NCI-H748 treated with DMSO at 0.1 percent for 48 hours (cell line): ENCODE measurements around the gene THBS3.
"Not testable (repeated sequence)": the region's sequence is repeated elsewhere in the genome, so short reads cannot be mapped to it uniquely, and the experiment has no call there.

Experiments used
- DNase-seq: peaks from one replicate; lab custom pipeline; 2025; lab: John Stamatoyannopoulos, UW

Gene THBS3

DNA sequence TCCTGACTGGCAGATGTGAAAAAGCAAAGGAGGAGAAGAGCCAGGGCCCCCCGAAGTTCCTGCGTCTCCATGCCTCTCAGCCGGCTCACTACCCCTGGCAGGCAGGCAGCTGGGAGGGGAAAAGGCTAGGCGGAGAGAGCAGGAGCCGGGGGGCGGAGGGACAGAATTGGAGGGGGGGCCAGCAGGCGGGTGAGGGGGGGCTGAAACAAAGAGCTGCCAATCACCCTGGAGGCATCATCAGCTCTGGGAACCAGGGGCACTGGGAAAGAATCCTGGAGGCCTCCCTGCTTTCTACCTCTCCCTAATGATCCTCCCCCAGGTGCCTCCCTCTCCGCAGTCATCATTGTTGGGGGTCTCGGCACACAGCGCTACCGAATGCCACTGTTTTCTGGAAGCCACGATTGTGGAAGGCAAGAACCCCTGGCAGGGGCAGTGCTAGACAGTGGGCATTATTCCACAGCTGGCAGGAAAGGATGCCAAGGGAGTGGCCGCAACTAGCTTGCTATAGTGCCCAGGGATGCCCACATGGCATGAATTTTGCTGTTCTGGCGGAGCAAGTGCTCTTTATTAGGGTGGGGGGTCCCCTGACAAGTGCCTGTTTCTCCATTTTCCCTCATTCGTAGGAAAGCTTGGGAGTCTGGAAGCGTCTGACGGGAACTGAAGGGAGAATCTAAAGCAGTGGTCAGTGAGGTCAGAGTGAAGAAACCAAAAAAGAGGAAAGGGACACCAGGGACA is at the start of gene THBS3:
Gene THBS3 (minus strand): TSS at position 92 of the 735 bp plus-strand sequence. CDS start 21 bp downstream, at position 71.
- peak; percentile 31 for DNase-seq

DNA sequence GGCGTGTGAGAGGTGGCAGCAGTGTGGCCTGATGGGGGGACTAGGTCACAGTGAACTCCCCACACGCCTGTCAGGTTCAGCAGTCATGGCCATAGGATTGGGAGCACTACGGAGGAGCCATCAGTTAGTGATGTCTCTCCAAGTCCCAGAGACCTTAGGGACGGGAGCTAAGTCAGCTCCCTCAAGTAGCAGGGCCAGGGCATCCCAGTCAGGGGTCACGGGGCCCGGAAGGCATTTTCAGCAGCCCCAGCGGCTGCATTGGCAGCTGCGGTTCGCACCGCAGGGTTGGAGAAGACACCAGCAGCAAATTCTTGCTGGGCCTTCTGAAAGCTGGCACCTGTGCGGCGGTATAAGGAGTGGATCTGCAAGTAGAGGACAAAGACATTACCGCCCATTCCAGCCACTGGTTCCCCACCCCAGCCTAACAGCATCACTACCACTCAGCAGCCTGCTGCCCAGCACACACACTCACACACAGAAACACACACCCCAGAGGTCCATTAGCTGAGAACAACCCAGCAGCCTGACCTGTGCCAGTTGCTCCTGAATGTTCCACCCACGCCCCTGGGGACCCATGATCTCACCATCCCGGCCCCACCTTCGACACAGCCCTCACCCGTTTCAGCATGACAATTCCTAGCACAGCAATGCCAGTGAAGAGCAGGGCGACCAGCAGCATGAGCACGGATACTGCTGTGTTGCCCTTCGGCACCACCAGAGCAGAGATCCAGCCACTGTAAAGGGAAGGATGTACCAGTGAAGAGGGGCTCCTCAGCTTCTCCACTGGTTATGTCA is 48.6 kb upstream of the THBS3 start:
- no peak for DNase-seq

DNA sequence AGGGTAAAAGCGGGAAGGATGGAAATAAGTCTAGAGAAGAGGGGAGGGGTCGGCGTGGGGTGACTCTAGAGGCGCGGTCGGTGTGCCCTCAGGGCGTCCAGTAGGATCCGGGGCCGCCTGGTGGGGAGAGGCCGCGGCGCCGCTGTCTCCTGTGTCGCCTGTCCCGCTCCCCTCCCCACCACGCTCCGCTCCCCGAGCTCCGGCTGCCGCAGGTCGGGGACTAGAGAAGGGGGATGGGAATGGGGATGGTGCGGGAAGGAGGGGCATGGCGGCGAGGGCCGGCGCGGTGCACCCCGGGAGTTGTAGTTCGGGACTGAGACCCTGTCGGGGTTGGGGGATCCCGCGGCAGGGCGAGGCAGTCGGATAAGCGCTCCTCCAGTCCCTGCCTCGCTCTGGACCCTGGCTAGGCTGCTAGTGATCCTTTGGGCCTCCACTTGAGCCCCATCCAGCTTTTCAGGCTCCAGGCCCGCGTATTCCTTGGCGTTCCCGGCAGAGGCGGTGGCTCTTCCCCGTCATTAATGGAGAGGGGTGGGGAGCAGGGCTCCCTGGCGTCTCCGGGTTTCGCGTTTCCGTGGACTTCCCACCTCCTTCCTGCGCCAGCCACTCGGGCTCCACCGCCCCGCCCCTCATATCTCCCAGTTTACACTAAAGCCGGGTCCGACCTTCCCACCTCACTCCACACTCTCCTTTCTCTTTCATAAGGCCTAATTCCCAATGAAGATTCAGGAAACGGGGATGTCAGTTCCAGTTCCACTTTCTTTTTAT is 47.7 kb upstream of the THBS3 start, which contains the start of gene ENTREP3:
Gene ENTREP3 (minus strand): TSS at position 241 of the 765 bp plus-strand sequence. CDS start 606 bp downstream, outside the sequence.
- DNase-seq = peak; percentile 82

DNA sequence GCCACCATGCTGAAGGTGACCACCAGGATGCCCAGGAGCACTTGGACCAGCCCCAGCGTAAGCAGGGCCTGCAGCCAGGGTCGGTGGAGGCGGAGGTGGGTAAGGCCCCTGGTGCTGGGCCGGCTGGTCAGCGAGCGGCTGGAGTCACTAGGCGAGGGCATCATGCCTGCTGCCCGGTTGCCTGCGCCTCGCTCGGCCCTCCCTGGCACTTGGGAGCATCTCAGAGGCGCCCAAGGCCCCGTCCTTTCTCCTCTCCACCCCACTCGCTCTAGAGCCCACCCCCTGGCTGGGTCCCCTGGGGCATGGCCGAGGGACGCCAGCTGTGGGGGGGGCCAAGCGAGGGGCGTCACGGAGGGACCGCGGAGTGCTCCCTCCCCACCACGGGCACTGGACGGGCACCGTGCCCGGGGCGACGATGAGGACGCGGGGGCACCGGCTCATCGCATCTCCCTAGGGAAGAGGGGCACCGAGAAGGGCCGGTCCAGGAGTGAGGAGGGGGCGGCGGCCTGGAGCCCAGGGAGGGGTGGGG is 47.1 kb upstream of the THBS3 start:
- DNase-seq = no peak

DNA sequence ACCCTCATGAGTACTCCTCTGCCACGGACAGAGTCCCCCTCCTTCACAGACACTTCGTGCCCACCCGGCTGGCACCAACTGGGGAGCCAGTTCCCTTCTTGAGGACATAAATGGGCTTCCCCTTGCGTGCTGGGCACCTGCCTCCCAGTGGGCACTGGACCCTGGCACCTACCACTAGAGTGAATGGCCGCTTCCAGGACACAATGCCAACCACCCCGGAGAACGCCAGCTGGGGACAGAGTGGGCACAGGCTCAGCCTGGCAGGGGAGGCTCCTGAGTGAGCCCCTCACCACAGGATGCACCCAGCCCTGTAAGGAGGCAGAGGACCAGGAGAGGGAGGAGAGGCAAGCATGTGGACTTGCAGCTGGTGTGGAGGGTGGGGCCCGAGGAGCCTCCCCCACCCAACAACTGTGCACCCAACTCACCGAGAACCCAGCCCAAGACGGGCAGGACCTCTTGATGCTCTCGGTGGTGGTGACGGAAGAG is 46.6 kb upstream of the THBS3 start:
- no peak for DNase-seq

DNA sequence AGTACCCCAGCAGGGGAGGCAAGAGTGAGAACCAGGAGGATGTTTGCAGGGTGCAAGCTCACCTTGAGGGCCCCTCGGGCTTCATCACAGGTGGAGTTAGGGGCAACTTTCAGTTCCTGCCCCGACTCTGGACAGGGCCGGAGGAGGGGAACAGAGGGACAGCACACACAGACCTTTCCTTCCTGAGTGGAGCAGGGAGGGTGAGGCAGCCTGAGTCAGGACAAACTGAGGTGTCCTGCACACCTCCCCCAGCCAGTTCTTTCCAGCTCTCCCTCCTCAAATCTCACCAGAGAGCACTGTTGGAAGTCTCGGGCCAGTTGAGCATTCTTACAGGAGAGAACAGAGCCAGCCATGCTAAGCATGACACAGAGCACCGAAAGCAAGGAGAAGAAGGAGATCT is 46.1 kb upstream of the THBS3 start:
- no peak for DNase-seq

DNA sequence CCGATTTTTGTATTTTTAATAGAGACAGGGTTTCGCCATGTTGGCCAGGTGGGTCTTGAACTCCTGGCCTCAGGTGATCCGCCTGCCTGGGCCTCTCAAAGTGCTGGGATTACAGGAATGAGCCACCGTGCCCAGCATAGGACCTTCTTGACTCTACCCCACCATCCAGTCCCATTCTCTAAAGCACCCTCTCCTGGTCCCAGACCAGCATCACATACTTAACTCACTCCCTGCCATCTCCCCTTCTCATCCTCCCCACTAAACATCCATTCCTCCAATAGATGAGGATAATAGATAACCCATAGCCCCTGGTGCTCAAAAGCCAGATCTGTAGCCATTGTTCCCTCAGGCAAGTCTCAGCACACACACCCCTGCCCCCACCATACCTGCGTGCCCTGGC is 45.5 kb upstream of the THBS3 start:
- no peak for DNase-seq

DNA sequence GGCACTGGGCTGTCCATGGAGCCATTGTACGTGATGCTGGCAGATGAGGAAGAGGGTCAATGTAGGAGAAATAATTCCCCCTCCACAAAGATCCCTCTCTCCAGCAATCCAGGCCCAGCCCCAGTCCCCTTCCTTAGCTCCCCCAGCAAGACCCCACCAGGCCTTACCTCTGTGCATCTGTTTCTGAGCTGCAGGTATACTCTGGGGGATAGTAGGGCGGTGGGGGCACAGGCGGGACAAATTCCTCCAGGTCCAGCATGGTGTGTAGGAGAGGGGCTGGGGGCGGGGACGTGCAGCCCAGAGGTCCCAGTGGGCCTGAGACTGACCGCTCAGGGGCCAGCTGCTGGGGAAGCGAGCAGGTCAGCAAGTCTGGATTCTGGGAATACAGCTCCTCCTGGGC is 43.9 kb upstream of the THBS3 start:
- DNase-seq = no peak

DNA sequence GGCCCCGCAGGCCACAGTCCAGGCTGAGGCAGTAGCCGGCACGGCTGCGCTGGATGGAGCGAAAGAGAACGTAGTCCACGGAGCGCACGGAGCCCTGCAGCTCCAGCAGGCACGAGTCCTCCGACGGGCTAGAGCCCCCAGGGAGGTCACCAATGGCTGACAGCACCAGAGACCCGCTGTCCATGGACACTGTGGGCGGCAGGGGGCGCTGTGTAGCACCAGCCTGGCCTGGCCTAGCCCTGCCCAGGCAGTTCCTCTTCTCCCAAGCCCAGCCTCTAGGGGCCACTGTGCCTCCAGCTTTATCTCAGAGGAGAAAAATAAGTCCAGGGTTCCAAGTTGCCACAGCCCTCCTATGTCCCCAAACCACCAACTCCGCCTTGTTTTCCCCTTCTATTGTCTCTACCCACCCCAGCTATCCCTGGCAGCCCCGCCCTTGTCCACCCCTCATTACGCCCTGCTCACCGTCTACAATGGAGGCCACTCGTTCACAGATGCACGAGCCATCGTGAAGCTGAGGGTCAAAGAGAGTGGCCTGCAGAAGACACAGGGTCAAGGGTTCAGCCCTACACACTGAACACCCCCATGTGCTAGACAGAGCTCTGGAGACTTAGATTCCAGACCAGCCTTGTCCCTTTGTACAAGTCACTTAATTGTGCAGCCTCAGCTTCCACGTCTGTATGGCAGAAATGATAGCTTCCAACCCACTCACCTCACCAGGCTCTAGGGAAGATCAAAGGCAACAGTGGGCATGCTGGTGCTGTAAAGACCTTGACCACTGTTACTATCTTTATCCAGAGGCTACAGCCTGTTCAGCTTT is 43.1 kb upstream of the THBS3 start:
- peak; percentile 84 for DNase-seq

DNA sequence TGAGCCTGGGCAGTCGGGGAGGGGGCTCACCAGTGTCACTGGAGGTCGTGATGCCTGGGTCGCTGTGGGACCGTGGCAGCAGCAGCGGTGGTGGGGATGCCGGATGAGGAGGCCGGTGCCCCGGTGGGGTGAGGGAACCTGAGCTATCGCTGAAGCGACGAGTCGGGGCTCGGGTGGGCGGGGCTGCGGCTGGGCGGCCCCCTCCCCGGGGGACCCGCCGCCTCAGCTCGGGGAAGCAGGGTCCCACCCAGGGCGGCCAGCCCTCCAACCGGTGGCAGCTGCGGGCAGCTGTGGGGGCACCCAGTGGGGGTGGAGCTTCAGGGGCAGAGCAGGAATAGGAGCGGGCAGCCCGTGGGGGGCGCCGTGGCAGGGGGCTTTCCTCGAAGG is 42.5 kb upstream of the THBS3 start:
- DNase-seq = no peak

DNA sequence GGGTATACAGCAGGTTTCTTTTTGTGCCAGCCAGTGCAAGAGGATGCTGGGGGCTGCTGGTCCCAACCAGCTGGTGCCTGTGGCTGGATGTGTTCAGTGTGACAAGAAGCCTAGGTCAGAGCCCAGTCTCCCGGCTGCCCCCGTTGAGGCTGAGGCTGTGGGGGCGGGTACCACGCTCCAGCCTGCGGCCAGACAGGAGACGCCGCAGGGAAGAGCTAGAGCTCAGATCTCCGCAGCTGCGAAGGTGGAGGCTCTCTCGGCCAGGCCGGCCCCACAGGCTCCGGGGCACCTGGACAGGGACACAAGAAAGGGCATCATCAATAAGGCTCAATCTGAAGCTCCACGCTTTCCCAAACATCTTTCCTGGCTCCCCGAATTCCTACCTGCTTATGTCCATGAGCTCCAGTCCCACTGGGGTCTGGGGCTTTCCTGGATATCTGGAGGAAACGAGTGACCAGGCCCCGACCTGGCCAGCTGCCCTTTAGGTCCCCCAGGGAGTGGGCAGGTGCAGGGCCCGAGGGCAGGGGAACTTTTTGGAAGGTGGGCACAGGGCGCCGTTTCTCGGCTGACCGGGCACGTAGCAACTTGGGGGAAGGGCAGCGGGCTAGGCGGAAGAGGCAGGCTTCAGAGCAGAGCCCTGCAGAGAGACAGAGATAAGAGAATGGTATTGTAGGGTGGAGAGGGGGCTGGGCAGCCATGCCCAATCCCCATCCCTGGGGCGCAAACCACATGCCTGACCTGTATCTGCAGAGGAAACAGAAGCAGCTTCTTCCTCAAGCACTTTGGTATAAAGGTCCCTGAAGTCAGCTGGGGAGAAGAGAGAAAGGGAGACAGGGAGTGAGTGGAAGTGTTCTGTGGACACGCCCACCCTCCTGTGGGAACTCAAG is 40.2 kb upstream of the THBS3 start:
- DNase-seq = no peak

DNA sequence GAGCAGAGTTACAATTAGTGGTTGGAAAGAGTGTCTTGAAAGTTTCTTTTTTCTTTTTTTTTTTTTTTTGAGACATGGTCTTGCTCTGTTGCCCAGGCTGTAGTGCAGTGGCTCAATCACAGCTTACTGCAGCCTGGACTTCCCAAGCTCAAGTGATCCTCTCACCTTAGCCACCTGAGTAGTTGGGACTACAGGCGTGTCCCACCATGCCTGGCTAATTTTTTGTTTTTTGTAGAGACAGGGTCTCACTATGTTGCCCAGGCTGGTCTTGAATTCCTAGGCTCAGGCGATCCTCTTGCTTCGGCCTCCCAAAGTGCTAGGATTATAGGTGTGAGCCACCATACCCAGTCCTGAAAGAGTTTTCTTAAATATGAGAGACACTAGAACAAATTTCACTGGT is 39.1 kb upstream of the THBS3 start:
- not testable (repeated sequence) for DNase-seq

DNA sequence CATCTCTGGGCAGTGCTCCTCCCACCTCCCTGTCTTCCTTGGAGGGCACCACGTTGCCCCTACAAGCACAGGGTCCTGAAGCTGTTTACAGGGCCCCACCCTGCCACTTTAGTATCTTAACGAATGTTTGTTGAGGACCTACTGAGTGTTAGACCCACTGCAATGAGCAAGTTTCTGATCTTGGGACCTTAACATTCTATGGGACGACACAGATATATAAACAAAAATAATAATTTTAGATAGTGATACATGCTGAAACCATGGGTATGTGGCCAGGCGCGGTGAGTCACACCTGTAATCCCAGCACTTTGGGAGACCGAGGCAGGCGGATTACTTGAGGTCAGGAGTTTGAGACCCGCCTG is 37.4 kb upstream of the THBS3 start:
- DNase-seq = no peak

DNA sequence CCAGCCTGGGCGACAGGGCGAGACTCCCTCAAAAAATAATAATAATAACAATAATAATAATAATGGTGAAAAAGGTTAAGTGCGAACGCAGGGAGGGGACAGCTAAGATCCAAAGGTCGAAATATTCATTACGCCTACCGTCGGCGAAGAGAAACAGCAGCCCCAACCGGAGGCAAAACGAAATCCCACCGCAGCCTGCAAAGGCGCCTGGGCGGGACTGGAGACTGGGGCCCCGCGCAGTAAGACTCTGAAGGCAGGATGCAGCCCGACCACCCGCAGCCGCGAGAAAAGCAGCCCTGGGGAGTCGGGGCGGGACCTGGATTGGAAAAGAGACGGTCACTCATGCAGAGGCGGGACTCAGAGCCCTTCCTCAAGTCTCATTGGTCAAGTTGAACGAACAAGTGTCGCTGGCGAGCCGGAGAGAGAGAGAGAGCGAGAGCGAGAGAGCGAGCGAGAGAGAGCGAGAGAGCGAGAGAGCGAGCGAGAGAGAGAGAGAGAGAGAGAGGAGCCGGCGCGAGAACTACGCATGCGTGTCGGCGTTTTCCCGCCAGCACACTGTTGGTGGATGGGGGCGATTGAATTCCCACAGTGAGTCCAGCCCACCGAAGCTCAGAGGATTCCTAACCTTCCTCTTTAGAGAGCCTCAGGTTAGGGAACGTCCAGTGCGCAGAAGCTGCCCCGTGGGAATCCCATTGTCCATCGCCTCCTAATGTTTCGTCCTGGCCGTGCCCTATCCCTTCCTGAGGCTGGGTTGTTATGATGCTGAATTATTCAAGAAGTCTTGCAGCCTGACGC is 36.9 kb upstream of the THBS3 start:
- peak; percentile 98 for DNase-seq

DNA sequence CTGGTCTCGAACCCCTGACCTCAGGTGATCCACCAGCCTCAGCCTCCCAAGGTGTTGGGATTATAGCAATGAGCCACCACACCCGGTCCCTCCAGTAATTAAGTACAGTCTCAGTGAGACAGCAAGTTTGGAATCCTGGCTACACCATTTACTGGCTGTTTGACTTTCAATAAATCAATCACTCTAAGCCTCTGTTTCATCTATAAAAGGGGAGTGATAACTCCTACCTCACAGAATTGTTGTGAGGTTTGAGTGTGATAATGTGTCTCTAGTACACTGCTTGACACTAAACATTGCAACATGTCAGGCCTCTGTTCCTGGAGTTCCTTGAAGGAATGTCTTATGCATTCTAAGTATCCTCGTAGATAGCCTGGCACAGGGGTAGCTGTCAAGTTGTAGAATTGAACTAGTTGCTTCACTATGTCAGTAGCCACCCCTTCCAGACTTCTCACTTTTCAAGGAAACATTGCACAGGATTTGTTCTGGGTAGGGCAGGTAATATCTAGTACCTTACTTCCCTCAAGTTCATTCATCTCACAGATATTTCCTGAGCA is 35.2 kb upstream of the THBS3 start:
- DNase-seq = no peak

DNA sequence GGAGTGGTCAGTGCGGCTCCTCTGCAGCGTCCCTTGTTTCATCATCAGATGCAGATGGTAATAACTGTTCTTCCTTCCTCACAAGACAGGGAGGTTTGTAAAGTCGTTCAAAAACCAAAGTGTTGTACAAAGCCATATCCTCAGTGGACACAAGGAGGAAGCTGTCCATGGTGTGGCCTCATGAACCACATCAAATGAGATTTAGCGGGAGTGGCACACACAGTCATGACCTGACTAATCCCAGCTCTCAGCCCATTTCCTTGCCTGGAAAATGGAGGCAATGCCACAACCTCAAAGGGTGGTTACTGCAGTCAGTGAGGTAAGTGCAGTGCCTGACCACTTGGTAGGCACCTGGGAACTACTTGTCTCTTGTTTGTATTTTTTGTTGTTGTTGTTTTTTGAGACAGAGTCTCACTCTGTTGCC is 34.2 kb upstream of the THBS3 start:
- DNase-seq = no peak

DNA sequence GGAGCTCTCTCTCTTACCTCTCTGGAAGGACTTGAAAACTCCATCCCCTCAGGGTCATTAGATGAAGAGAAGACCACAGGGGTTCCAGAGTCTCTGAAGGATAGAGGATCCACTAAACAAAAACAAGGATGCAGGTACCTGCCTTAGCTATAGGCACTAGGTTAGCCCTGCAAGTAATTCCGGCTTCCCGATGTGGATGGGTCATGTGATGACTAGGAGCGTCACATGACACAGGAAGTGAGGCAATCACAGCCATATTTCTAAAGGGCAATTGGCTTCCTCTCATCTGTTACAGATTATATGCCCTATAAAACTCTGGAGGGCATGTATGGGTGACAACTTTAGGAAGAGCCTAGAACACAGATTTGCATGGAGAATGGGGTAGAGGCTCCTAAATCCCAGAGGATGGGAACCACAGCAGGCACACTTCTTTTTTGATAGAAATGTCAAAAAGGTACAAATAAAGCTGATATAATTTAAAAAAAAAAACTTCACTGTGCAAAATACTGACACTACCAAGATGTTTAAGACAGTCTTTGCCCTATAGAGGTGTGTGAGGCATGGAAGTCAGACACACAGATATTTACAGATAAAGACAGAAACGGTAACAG is 33.5 kb upstream of the THBS3 start:
- peak; percentile 81 for DNase-seq

DNA sequence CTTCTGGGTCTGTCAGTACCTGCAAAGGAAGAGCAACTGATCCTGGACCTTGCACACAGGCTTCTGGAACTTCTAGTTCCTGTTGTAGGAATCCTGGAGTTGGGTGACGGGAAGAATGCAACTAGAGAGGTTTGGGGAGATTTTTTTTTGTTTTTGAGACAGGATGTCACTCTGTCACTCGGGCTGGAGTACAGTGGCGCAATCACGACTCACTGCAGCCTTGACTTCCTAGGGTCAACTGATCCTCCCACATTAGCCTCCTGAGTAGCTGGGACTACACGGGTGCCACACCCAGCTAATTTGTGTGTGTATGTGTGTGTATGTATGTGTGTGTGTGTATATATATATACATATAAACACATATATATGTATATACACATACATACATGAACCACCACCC is 28.8 kb upstream of the THBS3 start:
- no peak for DNase-seq

DNA sequence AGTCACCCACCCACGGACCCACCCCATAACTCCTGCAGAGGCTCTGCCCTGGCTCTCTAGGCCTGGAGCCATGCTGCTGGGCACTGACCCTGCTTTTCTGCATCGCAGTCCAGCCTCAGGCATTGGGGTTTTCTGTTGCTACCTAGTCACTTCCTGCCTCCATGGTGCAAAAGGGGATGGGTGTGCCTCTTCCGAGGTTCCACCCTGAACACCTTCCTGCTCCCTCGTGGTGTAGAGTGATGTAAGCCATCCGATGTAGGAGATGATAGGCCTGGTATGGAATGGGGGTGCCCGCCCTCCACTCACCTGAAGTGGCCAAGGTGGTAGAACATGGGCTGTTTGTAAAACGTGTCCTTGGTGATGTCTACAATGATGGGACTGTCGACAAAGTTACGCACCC is 27.7 kb upstream of the THBS3 start:
- DNase-seq = not testable (repeated sequence)
